OCI-M2 (cell line): Measurements from ENCODE around the gene NDUFS1.

Source experiments
- DNase-seq: peaks from one replicate; lab custom pipeline; 2025; ENCODE audit not compliant: unreplicated experiment; lab: John Stamatoyannopoulos, UW

The NDUFS1 gene

GRCh38 chr2:206068207-206068606 lies 91.0 kb downstream of the NDUFS1 start:
- no peak for DNase-seq
